Measurements from ENCODE around the gene SLC8A1.
A peak's percentile ranks its signal among the peaks of the same experiment; 100 is the strongest.

Gene SLC8A1

GRCh38 chr2:40384233-40384632 lies 67.7 kb downstream of the SLC8A1 start:
- no peak for DNase-seq (ENCODE audit: low spot score)

- DNase-seq (ENCODE audit: low spot score), result no peak
These were observed 71.2 kb downstream of the SLC8A1 start for GRCh38 chr2:40380721-40381120.

DNA sequence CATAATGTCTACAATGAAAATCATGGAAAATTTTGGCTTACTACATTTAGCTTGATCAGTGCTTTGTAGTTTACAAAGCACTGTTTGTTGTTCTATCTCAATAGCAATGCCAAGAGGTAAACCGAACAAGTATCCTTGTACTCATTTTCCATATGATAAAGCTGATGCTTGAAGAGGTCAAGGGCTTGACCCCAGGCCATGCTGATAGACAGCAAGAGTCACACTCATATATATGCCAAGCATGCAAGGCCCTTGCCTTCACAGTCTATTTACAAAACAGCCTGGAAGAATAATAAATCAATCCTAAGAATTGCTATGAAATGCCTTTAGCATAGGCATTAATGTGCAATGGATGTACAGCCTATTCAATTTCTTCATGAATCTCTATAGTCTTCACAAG lies 71.8 kb downstream of the SLC8A1 start:
- DNase-seq (ENCODE audit: low spot score), result no peak

GRCh38 chr2:40374543-40375240 lies 77.2 kb downstream of the SLC8A1 start:
- no peak for DNase-seq (ENCODE audit: low spot score)

DNA sequence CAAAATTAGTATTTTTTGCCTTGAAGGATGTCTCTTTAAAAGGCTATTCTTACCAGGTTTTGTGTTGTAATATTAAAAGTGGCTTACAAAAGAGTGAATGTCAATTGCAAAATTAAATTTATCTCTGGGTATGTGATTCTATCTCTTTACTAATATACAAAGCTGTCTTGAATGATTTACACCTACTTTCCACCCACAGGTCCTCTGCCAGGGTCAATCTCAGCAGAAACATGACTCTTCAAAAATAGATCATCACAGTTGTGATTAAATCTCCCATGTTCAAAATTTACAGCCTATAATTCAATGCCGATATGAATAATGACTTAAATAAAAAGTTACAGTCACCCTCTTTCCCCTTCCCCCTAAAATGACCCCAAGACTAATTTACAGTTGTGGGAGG lies 78.8 kb downstream of the SLC8A1 start:
- DNase-seq (ENCODE audit: low spot score), result no peak

GRCh38 chr2:40372283-40372985 lies 79.5 kb downstream of the SLC8A1 start:
- DNase-seq (ENCODE audit: low spot score), result no peak

- peak; percentile 62 for DNase-seq (ENCODE audit: low spot score)
These were observed 80.2 kb downstream of the SLC8A1 start for GRCh38 chr2:40371525-40372282.

DNA sequence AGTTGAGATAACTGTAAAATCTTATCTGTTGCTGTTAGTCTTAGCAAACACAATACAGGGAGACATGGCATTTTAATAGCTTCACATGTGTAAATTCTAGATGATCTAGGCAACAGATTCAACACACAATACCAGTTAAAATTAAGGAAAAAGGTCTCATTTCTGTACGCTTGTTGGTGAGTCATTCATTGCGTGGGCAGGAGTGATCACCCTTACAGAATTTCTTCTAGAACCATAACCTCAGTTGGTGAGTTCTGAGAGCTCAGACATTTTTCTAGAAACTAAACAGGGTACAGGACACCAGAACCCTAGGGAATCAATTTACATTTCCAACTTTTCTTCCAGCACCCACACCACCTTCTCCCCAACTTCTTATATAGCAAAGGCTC lies 81.9 kb downstream of the SLC8A1 start:
- DNase-seq (ENCODE audit: low spot score), result peak; percentile 20

GRCh38 chr2:40369267-40370006 lies 82.5 kb downstream of the SLC8A1 start:
- DNase-seq (ENCODE audit: low spot score), result no peak

DNA sequence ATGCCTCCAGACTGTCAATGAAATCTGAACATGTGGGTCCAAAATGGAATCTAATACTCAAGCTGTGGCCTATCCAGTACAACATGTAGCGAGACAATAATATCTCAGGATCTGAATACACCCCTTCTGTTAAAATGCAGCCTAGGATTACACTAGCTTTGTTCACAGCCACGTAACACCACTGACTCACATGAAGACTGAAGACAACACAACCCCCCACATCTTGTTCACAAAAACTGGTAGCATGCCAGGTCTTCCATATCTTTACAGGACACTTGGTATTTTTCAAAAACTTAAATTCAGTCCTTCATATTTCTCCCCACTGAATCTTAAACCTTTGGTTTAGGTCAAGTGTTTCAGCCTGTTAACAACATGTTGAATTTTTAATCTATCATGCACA lies 84.2 kb downstream of the SLC8A1 start:
- DNase-seq (ENCODE audit: low spot score), result no peak

GRCh38 chr2:40367032-40367431 lies 84.9 kb downstream of the SLC8A1 start:
- DNase-seq (ENCODE audit: low spot score), result no peak

- DNase-seq (ENCODE audit: low spot score), result no peak
These were observed 87.6 kb downstream of the SLC8A1 start for GRCh38 chr2:40364151-40364874.

DNA sequence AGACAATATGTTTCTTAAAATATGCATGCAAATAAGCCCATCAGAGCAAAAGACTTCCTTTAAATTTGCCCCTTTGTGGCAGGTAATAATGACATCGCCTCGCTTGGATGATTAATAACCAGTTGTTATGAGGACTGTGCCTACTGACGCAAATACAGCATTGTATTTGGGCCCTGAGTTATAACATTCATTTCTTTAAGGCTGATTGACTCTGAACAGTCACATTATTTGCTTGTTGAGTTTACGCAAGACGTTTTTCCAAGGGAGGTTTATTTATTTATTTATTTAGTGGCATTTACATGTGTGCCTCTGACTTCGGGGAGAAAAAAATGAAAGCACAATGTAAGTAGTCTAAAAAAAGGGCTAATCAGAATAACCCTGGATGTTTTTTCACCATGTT lies 88.3 kb downstream of the SLC8A1 start:
- DNase-seq (ENCODE audit: low spot score), result no peak

DNA sequence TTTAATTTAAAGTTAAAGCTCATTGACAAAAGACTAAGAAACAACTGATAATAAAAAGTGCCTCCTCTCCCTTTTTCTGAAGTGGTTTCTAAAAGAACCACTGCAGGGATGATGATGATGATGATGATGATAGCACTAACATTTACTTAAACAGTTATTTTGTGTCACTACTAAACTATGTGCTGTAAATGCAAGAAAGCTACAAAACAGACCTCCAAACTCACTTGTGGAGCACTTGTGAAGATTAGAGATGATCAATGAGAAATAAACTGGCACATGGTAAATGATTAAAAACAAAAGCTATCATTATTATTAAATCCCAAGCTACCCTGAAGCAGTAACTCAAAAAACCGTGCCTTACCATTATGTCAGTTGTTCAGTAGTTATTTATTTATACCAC lies 88.7 kb downstream of the SLC8A1 start:
- DNase-seq (ENCODE audit: low spot score), result no peak

DNA sequence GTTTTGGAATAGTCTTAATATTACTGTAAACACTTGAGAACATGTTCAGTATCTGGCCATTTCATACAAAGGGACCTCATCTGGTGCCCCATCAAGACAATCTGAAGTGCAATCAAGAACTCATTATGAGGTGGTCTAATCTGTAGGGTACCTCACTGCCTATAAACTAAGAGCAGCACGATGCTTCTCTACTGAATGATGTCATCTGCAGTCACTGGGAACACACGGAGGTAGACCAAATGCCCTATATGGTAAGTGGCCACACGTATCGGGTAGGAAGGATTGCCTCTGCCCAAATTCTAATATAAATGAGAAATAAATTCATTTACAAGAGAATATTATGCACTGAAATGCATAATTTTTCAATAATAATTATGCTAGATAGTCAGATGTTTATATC lies 90.4 kb downstream of the SLC8A1 start:
- DNase-seq (ENCODE audit: low spot score), result no peak

DNA sequence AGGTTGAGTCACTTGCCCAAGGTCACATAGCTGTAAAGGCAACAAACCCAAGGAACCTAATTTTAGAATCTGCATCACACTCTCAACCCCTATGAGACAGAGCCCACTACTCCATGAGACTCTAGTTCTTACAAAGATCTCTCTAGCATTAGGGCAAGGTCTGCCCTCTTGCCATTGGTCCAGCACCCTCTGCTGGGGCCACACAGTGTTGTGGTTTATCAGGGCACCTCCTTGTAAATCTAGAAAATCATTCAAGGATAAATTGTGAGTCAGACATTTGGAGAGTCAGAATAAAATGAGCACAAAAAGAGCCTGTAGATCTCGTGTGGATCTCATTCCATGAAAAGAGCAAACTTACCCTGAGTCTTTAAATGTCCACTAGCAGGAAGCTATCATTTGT lies 91.2 kb downstream of the SLC8A1 start:
- no peak for DNase-seq (ENCODE audit: low spot score)

- DNase-seq (ENCODE audit: low spot score), result no peak
These were observed 92.1 kb downstream of the SLC8A1 start for GRCh38 chr2:40359811-40360210.

DNA sequence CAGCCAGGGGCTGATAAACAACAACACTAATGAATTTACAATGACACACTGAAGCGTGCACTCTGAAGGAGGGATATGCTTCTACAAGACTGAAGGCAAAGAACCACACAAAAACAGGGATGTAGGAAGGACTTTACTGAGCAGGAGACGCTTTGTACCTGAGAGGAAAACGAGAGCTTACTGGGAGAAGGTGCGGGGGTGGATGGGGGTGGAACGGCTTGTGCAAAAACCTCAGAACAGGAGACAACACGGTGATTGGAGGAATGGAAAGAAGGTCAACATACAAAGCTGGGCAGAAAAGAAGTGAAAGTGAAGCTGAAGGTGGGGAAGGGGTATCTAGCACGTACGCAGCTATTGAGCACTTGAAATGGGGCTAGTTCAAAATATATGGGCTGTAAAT lies 93.1 kb downstream of the SLC8A1 start:
- no peak for DNase-seq (ENCODE audit: low spot score)

DNA sequence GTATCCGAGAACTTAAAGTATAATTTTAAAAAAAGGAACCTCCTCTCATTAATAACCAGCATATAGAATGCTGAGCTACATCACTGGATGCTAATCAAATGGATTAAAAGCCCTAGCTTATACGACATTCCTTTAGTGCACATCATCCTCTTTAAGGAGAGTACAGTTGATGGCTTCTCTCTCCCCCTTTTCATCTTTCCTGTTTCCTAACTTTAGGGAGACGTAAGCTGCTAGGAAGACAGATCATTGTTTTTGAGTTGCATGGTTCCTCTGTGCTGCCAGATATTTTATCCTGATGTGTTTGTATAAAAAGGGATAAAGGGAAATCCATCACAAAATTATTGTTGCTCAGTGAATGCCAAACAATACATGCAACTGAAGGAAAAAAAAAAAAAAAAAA lies 94.2 kb downstream of the SLC8A1 start:
- no peak for DNase-seq (ENCODE audit: low spot score)

DNA sequence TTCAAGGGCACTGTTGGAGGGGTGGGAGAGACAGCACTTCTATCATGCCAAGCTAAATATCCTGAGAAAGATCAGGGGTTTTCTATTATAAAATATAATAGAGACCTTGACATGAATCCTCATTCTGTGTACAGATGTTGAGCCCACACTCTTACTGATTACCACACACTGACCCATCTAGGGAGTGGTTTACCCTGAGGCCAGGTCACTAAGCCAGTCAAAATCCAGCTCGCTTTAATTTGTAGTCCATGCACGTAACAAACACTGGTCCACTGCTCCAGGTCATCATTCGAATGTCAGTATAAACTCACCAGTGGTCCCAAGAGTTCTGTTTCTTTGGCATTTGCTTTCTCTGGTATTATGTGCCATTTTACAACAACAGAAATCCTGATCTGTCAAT lies 96.4 kb downstream of the SLC8A1 start:
- no peak for DNase-seq (ENCODE audit: low spot score)

DNA sequence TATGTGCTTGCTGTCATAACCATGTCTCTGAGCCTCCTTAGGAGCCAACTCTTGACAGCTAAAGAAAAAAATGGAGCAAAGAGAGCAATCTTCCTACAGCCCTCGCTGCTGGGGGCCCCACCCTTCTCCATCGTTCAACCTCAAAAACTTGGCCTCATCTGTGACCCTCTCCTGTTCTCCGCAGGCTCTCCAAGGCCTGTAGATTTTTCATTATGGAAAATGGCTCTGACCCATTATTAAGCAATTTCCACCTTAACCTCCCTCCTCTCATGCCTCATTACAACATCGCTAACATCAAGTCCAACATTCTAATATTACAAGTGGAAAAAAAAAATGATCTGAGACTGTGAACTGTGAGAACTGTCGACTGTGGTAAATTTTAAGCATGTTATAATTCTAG lies 98.7 kb downstream of the SLC8A1 start:
- no peak for DNase-seq (ENCODE audit: low spot score)

DNA sequence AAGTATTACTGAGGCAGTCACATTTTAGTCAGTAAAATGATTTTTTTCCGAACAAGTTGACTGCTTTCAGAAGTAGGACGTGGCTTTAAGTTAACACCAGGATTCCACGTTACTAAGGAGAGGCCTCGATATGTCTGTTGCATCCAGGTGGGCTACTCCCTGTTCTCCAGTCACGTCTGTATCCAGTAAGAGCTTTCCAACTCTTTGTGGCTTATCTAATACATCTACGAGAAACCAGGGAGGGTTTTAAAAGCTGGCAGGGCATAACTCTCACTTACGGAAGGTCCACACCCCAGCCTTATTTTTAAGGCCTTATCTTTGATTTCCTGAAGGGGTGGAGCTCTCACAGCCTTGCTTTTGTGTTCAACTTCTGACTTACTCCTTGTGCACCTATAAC lies 99.2 kb downstream of the SLC8A1 start:
- no peak for DNase-seq (ENCODE audit: low spot score)

All from COLO829 (cell line).